Gastrocnemius medialis (tissue), 4 donors: ENCODE measurements around the gene CEBPA. TPM values are rescaled to one million over a fixed set of nuclear protein-coding genes. Genes with fewer than 3 reads are reported as not detected.

Experiments
- ATAC-seq, 2 donors: fragments of 150-250 bp; one replicate each; pipeline ENCODE4 v1.9.1; 2016
- DNase-seq, 2 donors: peaks; one replicate each; pipeline ENCODE4 v3.0.0-alpha.2; 2019
- H3K27ac ChIP-seq, 4 donors: fragments of 200-600 bp; sonication (generic); 1 replicate in 1 of 4; 2 replicates in 3 of 4; pipeline ENCODE4 v1.5.1; 2016 to 2018; ENCODE audit warnings: mild to moderate bottlenecking in 2 of 4, moderate library complexity in 1 of 4
- H3K27me3 ChIP-seq, 3 donors: fragments of 200-600 bp; sonication (generic) in 2 of 3; 1 replicate in 1 of 3; 2 replicates in 2 of 3; pipeline versions ENCODE4 v1.5.1 to v1.6.0; 2016 to 2019; ENCODE audit warnings: mild to moderate bottlenecking in 1 of 3, moderate library complexity in 1 of 3
- H3K36me3 ChIP-seq, 2 donors: fragments of 200-600 bp; sonication (generic) in 1 of 2; one replicate each; pipeline ENCODE4 v1.5.1; 2017 to 2018
- H3K4me1 ChIP-seq, 2 donors: fragments of 200-600 bp; sonication (generic) in 1 of 2; one replicate each; pipeline ENCODE4 v1.5.1; 2016 to 2017; ENCODE audit warnings: mild to moderate bottlenecking in 2 of 2
- H3K4me3 ChIP-seq, 4 donors: fragments of 200-600 bp; sonication (generic) in 3 of 4; 1 replicate in 1 of 4; 2 replicates in 3 of 4; pipeline ENCODE4 v1.5.1; 2016 to 2019; ENCODE audit warnings: mild to moderate bottlenecking in 2 of 4
- H3K9me3 ChIP-seq, 3 donors: fragments of 200-600 bp; sonication (generic) in 2 of 3; 1 replicate in 1 of 3; 2 replicates in 2 of 3; pipeline ENCODE4 v1.5.1; 2016 to 2019
- POLR2A ChIP-seq, 2 donors: fragments of 450-650 bp; IDR thresholded peaks; one replicate each; pipeline ENCODE4 v1.6.1; 2017; ENCODE audit warnings: antibody characterized with exemption in 2 of 2, mild to moderate bottlenecking in 2 of 2, moderate library complexity in 2 of 2
- in situ Hi-C, 4 donors: fragments of 200-750 bp; cut with MboI; loops; one replicate each; pipeline versions ENCODE4 v1.15.0 to v1.8.0; 2017; ENCODE audit warnings: low sequenced_read_pairs in 4 of 4
- intact Hi-C: fragments of 100-400 bp; cut with DNase I; formaldehyde crosslinking; loops from one replicate; pipeline ENCODE4 v1.15.1; 2023; ENCODE audit warnings: low total_unique reads
- total RNA-seq, 4 donors: library from RNA; depleted of rRNA; stranded (reverse); fragments of >200 nt; gene quantifications; one replicate each; pipeline versions ENCODE4 v1.1.0 to v1.2.3, GENCODE V29; 2016
- TF ChIP-seq, protein P1 (sequence below), 5 experiments: fragments of 450-650 bp in 3 of 5; fragments of 200-600 bp in 2 of 5; sonication (generic) in 2 of 5; IDR thresholded peaks in 4 of 5; conservative IDR thresholded peaks in 1 of 5; 1 replicate in 4 of 5; 2 replicates in 1 of 5; pipeline ENCODE4 v1.5.1; 2016 to 2019; ENCODE audit warnings: antibody characterized with exemption in 5 of 5, mild to moderate bottlenecking in 3 of 5, moderate library complexity in 3 of 5

Gene CEBPA
- total RNA-seq, 4 donors from 2014 or later = 11.9 to 29.9 (median 25.5) TPM

DNA sequence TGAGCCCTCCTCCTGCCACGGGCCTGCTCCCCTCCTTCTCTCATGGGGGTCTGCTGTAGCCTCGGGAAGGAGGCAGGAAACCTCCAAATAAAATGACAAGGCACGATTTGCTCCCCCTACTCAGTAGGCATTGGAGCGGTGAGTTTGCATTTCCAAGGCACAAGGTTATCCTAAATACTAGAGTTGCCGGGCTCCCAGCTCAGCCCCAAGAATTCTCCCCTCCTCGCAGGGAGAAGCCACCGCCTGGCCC lies 1.5 kb downstream of the CEBPA start:
- H3K4me1 ChIP-seq = peaks cover 22 to 26% of the 10 kb centered on the region in 2 donors
- H3K27me3 ChIP-seq = no peaks in the 10 kb centered on the region
- no peak for TF ChIP-seq POLR2A (IDR thresholded peaks at IDR 0.05)
- TF ChIP-seq, protein P1, sequence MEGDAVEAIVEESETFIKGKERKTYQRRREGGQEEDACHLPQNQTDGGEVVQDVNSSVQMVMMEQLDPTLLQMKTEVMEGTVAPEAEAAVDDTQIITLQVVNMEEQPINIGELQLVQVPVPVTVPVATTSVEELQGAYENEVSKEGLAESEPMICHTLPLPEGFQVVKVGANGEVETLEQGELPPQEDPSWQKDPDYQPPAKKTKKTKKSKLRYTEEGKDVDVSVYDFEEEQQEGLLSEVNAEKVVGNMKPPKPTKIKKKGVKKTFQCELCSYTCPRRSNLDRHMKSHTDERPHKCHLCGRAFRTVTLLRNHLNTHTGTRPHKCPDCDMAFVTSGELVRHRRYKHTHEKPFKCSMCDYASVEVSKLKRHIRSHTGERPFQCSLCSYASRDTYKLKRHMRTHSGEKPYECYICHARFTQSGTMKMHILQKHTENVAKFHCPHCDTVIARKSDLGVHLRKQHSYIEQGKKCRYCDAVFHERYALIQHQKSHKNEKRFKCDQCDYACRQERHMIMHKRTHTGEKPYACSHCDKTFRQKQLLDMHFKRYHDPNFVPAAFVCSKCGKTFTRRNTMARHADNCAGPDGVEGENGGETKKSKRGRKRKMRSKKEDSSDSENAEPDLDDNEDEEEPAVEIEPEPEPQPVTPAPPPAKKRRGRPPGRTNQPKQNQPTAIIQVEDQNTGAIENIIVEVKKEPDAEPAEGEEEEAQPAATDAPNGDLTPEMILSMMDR (IDR thresholded peaks at IDR 0.05 in 4 of 5, conservative IDR thresholded peaks at IDR 0.05 in 1 of 5) = no peak

DNA sequence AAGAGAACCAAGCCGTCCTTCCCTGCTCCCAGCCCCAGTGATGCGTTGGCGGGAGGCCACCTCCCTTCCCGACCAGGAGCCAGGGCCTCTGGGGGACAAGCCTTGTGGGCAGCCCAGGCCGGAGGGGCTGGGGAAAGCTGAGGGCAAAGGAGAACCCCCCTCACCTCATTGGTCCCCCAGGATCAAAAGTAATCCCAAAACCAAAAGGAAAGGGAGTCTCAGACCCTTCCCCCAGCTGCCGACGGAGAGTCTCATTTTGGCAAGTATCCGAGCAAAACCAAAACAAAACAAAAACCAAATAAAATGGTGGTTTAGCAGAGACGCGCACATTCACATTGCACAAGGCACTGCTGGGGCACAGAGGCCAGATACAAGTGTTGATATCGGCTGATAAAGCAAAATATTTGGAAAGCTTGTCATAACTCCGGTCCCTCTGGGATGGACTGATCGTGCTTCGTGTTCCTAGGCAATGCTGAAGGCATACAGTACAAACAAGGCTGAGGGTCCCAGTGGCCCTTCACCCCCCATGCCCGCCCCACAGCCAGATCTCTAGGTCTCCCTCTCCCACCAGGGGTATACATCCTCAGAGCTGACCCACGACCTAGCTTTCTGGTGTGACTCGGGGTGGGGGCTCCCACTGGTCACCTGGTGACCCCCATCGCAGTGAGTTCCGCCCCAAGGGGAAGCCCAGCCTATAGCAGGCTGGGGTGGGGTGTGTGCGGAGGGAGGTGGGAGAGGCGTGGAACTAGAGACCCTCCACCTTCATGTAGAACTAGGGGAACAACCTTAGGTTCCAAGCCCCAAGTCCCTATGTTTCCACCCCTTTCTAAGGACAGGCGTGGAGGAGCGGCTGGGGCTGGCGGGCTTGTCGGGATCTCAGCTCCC lies 2.1 kb downstream of the CEBPA start:
- peak overlapping the region in 3 of 4 donors; percentile 11 to 50 (median 45) for H3K27ac ChIP-seq
- DNase-seq = peak in 1 of 2 donors; percentile 14

More for the DNA sequence above, 1.5 kb downstream of the CEBPA start:
- ATAC-seq (no peak), DNase-seq (no peak)
- Histone ChIP-seq H3K9me3 (no peaks in the 10 kb centered on the region), H3K4me3 (peak overlapping the region; percentile 57 to 80 (median 69)), H3K27ac (peak overlapping the region in 3 of 4 donors; percentile 31 to 50 (median 45)), H3K36me3 (no peaks in the 10 kb centered on the region)
- in situ Hi-C loops = loop anchor here in 1 of 4 donors (10.0 kb wide), 1 partner anchor 84 kb away; no protein-coding TSS in a partner anchor
- intact Hi-C loops = loop anchor here (5.0 to 10.0 kb wide), 6 partner anchors 59 to 946 kb away; partner anchors contain the start of genes ANKRD27 and RGS9BP

DNA sequence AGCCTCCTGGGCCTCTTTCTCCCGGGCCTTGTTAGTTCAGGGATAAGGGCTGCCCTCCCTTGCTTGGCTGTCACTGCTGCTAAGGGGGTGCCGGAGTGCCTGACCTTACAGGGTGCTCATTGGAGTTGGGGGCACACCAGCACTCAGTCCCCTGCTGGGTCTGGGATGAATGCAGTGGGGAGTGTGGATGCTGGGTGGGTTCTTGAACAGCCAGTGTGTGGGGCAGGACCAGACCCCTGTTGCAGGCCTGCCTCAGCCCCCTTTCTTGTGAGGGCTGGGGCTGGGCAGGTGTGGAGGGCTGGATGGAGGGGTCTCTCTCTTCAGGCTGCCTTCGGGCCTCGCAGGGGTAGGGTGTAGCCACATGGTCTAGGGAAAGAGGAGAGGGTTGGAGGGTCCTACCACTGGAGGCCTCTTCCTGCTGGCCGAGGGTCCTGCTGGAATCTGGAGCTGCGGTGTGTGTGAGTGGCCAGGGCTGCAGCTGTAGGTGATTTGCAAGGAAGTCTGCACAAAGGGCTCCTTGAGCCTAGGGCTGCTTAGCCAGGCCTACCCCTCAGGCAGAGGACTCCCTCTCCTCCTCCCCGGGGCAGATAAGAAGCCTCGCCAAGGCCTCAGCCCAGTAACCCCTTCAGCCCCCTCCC lies 3.2 kb downstream of the CEBPA start:
- no peak for TF ChIP-seq POLR2A (IDR thresholded peaks at IDR 0.05)
- TF ChIP-seq, protein P1 (IDR thresholded peaks at IDR 0.05 in 4 of 5, conservative IDR thresholded peaks at IDR 0.05 in 1 of 5) = no peak
- Histone ChIP-seq H3K36me3 (no peaks in the 10 kb centered on the region), H3K27me3 (no peaks in the 10 kb centered on the region), H3K9me3 (no peaks in the 10 kb centered on the region), H3K4me1 (peaks cover 14% of the 10 kb centered on the region in 2 donors), H3K4me3 (no peak overlapping the region), H3K27ac (no peak overlapping the region)
- no peak for DNase-seq
- in situ Hi-C loops = loop anchor here in 1 of 4 donors (5.0 kb wide), 1 partner anchor 88 kb away; no protein-coding TSS in a partner anchor
- no peak for ATAC-seq
- intact Hi-C loops = no loop called here

More for the DNA sequence above, 2.1 kb downstream of the CEBPA start:
- in situ Hi-C loops = loop anchor here in 1 of 4 donors (10.0 kb wide), 1 partner anchor 85 kb away; no protein-coding TSS in a partner anchor
- H3K27me3 ChIP-seq = no peaks in the 10 kb centered on the region
- TF ChIP-seq POLR2A (IDR thresholded peaks at IDR 0.05) = no peak
- TF ChIP-seq, protein P1 (IDR thresholded peaks at IDR 0.05 in 4 of 5, conservative IDR thresholded peaks at IDR 0.05 in 1 of 5) = no peak
- intact Hi-C loops = loop anchor here (5.0 to 10.0 kb wide), 6 partner anchors 58 to 945 kb away; partner anchors contain the start of genes ANKRD27 and RGS9BP
- H3K4me3 ChIP-seq = peak overlapping the region; percentile 57 to 80 (median 69)
- H3K9me3 ChIP-seq = no peaks in the 10 kb centered on the region
- peaks cover 22 to 25% of the 10 kb centered on the region in 2 donors for H3K4me1 ChIP-seq
- no peak for ATAC-seq
- no peaks in the 10 kb centered on the region for H3K36me3 ChIP-seq

DNA sequence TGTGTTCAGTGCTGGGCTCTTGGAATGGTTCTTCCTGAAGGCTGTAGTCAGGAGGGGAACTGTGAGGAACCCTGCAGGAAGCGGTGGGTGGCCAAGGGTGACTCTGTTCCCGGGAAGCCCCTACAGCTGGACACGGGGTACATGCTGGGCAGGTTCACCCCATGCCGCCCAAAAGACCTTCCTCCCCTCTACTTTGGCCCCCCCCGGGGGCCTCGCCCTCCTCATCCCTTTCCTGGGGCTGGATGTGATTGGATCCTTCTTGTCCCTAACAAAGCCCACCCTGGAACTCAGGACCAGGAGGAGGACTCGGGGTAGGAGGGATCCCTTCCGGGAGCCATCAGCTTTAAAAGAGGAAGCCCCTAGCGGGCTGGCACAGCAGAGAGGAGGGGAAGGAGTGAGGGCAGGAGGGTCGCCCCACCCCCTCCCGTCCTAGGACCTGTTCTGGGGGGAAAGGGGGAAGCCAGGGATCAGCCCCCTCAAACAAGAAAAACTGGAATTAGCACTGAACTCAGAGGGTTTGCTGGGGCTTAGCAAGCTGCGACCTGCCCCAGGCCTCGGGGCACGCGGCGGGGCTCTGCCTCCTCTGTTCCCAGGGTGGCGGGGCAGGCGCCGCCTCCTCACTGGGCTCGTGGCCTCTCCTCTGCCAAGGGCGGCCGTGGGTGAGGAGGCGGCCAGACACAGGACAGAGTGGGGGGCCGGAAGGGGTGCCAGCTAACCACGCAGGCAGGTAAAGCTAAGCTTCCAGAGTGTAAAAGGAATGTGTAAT lies 4.0 kb downstream of the CEBPA start:
- Histone ChIP-seq H3K4me3 (no peak overlapping the region), H3K27me3 (no peaks in the 10 kb centered on the region), H3K27ac (no peak overlapping the region), H3K36me3 (no peaks in the 10 kb centered on the region), H3K4me1 (peaks cover 16% of the 10 kb centered on the region in 2 donors), H3K9me3 (no peaks in the 10 kb centered on the region)
- in situ Hi-C loops = loop anchor here in 1 of 4 donors (5.0 kb wide), 1 partner anchor 89 kb away; no protein-coding TSS in a partner anchor
- TF ChIP-seq POLR2A (IDR thresholded peaks at IDR 0.05) = no peak
- intact Hi-C loops = no loop called here
- DNase-seq (no peak), ATAC-seq (no peak)
